A172 (cell line): ENCODE measurements around the gene ODAD4. TPM values are rescaled to one million over a fixed set of nuclear protein-coding genes. Genes with fewer than 3 reads are reported as not detected.

Experiments used
- DNase-seq: peaks from one replicate; pipeline ENCODE4 v3.0.0-alpha.2; 2015; ENCODE audit warnings: low spot score
- total RNA-seq: library from RNA; depleted of rRNA; stranded (reverse); fragments of >200 nt; shearing (Covaris generic); gene quantifications from 2 replicates; pipeline ENCODE4 v1.2.3, GENCODE V29; 2014; rRNA removed

ODAD4 gene
- total RNA-seq = 1.8 and 2.2 TPM in 2 replicates

GRCh38 chr17:41930009-41930832 is at the start of gene ODAD4:
Gene ODAD4 (plus strand): TSS chr17:41930617. CDS start chr17:41930724, 107 bp downstream.
- DNase-seq = peak; percentile 97

- DNase-seq = no peak
Observed at GRCh38 chr17:41882756-41883155, 47.7 kb upstream of the ODAD4 start.

GRCh38 chr17:41885733-41886132 is 44.7 kb upstream of the ODAD4 start:
- DNase-seq = no peak

- no peak for DNase-seq
Observed at GRCh38 chr17:41888332-41888965, 42.0 kb upstream of the ODAD4 start.

DNA sequence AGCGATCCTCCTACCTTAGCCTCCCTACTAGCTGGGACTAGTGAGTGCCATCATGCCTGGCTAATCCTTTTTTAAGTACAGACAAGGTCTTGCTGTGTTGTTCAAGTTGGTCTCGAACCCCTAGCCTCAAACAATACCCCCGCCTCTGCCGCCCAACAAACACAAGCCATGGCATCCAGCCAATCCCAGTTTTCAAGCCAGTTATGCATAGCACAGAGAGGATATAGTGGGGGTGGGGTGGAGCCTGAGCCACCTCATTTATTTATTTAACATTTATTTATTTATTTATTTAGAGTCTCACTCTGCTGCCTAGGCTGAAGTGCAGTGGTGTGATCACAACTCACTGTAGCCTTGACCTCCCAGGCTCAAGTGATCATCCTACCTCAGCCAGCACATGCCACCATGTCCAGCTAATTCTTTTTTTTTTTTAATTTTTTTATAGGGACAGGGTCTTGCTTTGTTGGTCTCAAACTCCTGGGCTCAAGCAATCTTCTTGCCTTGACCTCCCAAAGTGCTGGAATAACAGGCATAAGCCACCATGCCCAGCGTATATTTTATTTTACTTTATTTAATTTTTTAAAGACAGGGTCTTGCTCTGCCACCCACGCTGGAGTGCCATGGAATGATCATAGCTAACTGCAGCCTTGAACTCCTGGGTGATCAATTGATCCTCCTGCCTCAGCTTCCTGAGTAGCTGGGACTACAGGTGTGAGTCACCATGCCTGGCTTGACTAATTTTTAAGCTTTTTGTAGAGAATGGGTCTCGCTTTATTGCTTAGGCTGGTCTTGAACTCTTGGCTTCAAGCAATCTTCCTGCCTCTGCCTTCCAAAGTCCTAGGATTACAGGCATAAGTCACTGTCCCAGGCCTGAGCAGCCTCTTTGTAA is 39.0 kb upstream of the ODAD4 start:
- DNase-seq = no peak

- no peak for DNase-seq
Observed at GRCh38 chr17:41892021-41892376, 38.4 kb upstream of the ODAD4 start.

DNA sequence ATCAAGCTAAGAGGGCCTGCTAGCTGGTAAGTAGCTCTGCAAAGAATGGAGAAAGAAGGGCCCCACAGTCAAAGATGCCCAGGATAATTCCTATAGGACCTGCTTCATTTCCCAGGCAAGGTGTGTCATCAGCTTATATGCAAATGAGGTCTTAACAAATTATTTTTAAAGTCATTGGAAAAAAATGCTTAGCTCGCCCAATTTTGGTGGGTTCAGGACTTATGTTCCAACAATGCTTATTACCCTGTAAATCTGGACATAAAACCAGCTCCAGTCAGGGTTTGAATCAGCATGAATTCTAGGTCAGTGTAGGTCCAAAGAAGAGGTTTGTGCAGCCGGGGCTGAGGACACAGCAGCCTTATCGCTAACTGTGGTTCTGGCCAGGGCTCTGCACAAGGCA is 37.0 kb upstream of the ODAD4 start:
- no peak for DNase-seq

DNA sequence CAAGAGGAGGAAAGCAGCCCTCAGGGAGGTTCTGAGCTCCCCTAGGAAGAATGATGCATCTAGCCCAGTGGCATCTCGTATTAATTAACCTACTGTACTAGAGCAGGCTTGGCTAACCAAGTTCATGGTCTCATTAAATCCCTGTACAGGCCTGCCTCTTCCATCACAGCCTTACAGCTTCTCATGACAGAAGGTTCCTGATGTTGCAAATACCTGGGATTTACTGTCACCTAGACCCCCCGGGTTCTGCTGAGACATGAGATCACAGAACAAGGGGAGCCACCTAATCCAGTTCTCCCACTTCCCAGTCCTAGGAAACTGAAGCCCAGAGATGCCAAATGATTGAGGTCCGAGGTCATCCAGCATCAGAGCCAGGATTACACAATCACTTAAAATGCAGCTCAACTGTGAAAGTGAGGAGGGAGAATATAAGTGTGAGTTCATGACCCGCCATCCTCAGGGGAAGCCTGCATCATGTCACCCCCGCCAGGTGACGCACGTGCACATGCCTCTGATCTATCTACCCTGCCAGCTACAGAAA is 35.6 kb upstream of the ODAD4 start:
- peak; percentile 57 for DNase-seq

- no peak for DNase-seq
Observed at GRCh38 chr17:41895617-41896016, 34.8 kb upstream of the ODAD4 start.

GRCh38 chr17:41896726-41897125 is 33.7 kb upstream of the ODAD4 start:
- DNase-seq = no peak

DNA sequence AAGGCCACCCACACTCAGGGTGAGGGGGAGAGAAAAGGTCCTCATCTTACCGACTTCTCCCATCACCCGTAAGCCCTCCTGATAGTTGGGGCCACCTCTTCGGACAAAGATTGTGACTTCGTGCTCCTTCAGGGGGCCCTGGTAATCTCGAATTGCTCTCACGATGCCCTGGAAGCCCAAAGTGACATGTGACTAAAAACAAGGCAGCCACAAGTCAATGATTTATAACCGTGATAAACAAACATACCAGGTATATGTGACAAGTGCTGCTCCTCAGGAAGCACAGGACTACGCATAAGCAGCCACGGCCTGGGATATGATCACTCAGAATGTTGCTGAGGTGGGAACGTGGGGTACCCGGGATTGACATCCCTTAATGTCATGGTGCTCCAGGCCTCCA is 28.8 kb upstream of the ODAD4 start:
- DNase-seq = no peak

GRCh38 chr17:41904242-41904841 is 26.1 kb upstream of the ODAD4 start:
- no peak for DNase-seq

- DNase-seq = no peak
Observed at GRCh38 chr17:41905172-41905571, 25.2 kb upstream of the ODAD4 start.

GRCh38 chr17:41906465-41907184 is 23.8 kb upstream of the ODAD4 start:
- no peak for DNase-seq

DNA sequence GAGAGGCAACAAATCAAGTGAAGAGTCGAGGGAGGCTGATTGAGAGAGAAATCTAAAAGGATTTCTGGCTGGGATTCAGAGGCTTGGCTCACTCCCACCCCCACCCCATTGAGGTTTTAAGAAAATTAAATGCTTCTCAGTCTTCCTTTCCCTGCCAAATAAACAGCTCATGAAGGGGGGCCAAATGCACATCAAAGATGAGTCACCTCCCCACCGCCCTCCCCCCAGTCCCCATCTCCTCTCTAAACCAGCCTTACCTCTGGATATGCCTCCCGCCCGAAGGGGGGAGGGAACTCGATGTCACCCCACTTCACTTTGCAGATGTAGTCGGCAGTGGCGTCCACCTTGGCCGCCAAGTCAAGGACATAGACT is 23.2 kb upstream of the ODAD4 start:
- DNase-seq = peak; percentile 98

DNA sequence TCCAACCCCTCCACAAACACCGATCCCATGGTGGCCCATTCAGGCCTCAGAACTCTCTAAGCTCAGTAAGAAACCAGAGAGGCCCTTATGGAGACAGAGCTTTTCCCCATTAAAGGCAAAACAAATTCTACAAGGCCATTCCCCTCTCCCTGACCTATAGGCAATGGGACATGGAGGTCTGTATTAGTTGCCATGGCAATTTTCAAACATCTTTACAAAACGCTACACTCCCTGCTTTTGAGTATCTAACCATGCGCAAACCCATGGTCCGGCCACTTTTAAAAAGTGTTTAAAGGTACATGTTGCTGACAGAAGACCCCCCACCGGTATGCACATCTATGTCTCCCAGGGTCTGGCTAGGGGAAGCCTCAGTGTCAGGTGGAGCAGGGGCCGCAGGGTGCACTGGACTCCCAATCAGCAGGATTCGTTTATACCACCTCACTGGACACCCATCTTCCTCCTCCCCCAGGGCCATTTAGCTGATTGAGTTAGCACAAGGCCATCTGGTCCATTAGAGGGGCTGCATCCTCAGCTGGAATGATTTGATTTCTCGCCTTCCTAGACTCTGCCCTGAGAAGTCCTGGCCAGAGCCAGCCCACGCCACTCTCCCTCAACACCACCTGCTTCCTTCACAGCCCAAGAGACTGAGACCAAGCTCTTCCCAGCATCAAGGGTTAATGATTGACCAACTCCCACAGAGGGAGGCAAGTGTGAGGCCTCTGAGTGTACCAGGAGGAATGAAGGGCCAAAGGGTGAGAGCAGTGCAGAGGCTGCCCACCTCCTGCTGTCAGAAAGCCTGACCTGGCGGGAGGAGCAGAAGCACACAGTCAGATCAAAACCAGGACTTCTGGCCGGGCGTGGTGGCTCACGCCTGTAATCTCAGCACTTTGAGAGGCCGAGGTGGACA is 22.5 kb upstream of the ODAD4 start:
- peak; percentile 55 for DNase-seq

DNA sequence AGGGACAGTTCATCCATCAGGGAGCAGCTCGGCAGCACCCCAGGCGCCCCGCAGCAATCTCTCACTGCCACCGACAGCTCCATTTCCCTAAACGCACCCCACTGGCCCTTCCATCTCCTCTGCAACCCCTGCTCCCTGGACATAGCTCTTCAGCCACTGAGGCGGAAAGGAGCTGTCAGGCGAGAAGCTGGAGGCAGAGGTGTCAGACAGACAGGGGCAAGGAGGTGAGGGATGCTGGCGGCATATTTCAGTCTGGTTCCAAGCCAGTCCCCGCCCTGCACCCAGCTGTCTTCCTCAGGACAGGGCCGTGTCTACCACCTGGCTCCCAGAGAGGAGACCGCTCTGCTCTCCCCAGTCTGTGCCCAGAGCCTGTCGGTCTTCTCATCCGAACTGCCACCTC is 21.3 kb upstream of the ODAD4 start:
- DNase-seq = no peak

GRCh38 chr17:41910701-41911391 is 19.6 kb upstream of the ODAD4 start:
- DNase-seq = peak; percentile 99

GRCh38 chr17:41912925-41913324 is 17.5 kb upstream of the ODAD4 start:
- DNase-seq = no peak
